Thyroid gland (tissue), 4 donors: ENCODE measurements around the gene ANO2.
"Not testable (repeated sequence)": the region's sequence is repeated elsewhere in the genome, so short reads cannot be mapped to it uniquely, and the experiment has no call there.

ENCODE experiments used
- POLR2A ChIP-seq, 2 donors: fragments of 450-650 bp; IDR thresholded peaks; one replicate each; pipeline ENCODE4 v1.6.1; 2017; ENCODE audit warnings: antibody characterized with exemption in 2 of 2, mild to moderate bottlenecking in 2 of 2, moderate library complexity in 1 of 2
- TF ChIP-seq, protein P1 (sequence below), 6 experiments: fragments of 200-600 bp in 3 of 6; fragments of 450-650 bp in 3 of 6; sonication (generic) in 3 of 6; IDR thresholded peaks; one replicate each; pipeline ENCODE4 v1.5.1; 2016 to 2019; ENCODE audit warnings: antibody characterized with exemption in 6 of 6, mild to moderate bottlenecking in 2 of 6, inconsistent platforms in 1 of 6, moderate library complexity in 1 of 6

GRCh38 chr12:5537026-5537615 lies 407.9 kb downstream of the ANO2 start:
- TF ChIP-seq, protein P1, sequence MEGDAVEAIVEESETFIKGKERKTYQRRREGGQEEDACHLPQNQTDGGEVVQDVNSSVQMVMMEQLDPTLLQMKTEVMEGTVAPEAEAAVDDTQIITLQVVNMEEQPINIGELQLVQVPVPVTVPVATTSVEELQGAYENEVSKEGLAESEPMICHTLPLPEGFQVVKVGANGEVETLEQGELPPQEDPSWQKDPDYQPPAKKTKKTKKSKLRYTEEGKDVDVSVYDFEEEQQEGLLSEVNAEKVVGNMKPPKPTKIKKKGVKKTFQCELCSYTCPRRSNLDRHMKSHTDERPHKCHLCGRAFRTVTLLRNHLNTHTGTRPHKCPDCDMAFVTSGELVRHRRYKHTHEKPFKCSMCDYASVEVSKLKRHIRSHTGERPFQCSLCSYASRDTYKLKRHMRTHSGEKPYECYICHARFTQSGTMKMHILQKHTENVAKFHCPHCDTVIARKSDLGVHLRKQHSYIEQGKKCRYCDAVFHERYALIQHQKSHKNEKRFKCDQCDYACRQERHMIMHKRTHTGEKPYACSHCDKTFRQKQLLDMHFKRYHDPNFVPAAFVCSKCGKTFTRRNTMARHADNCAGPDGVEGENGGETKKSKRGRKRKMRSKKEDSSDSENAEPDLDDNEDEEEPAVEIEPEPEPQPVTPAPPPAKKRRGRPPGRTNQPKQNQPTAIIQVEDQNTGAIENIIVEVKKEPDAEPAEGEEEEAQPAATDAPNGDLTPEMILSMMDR (IDR thresholded peaks at IDR 0.05) = not testable (repeated sequence)
- TF ChIP-seq POLR2A (IDR thresholded peaks at IDR 0.05) = not testable (repeated sequence)
